Heart right ventricle (tissue), 16 donors: ENCODE results near the gene HERC6. TPM values are rescaled to one million over a fixed set of nuclear protein-coding genes. Genes with fewer than 3 reads are reported as not detected.

Experiments used
- ATAC-seq, 8 donors: fragments of 200-7000 bp; cut with Tn5 transposase; one replicate each; pipeline ENCODE4 v1.9.1; 2020; ENCODE audit warnings: mild to moderate bottlenecking in 8 of 8, moderate library complexity in 8 of 8, moderate number of reproducible peaks in 1 of 8
- DNase-seq, 2 donors: peaks; one replicate each; pipeline ENCODE4 v3.0.0-alpha.2; 2020
- H3K27ac ChIP-seq, 10 donors: fragments of 200-600 bp; sonication (generic) in 2 of 10; one replicate each; pipeline versions ENCODE4 v1.5.0 to v1.8.0; 2020 to 2022; ENCODE audit warnings: mild to moderate bottlenecking in 3 of 10
- H3K27me3 ChIP-seq, 7 donors: fragments of 200-600 bp; one replicate each; pipeline ENCODE4 v1.8.0; 2021 to 2022; ENCODE audit warnings: mild to moderate bottlenecking in 2 of 7
- H3K36me3 ChIP-seq, 9 donors: fragments of 200-600 bp; sonication (generic) in 1 of 9; one replicate each; pipeline versions ENCODE4 v1.5.0 to v1.8.0; 2020 to 2022; ENCODE audit warnings: mild to moderate bottlenecking in 2 of 9
- H3K4me1 ChIP-seq, 9 donors: fragments of 200-600 bp; sonication (generic) in 1 of 9; one replicate each; pipeline versions ENCODE4 v1.5.0 to v1.8.0; 2020 to 2022; ENCODE audit warnings: mild to moderate bottlenecking in 4 of 9
- H3K4me3 ChIP-seq, 10 donors: fragments of 200-600 bp; sonication (generic) in 2 of 10; one replicate each; pipeline versions ENCODE4 v1.5.0 to v1.8.0; 2020 to 2022; ENCODE audit warnings: mild to moderate bottlenecking in 7 of 10, moderate library complexity in 2 of 10
- H3K9me3 ChIP-seq, 11 donors: fragments of 200-600 bp in 10 of 11; sonication (generic) in 2 of 11; one replicate each; pipeline versions ENCODE4 v1.5.0 to v1.8.0; 2013 to 2022; ENCODE audit warnings: mild to moderate bottlenecking in 2 of 11, control low read depth in 1 of 11, moderate library complexity in 1 of 11
- WGBS, 2 donors: extraction: QIAGEN DNeasy Blood & Tissue Kit; methylation state at CpG; one replicate each; pipeline ENCODE4 v1.1.7; 2013; ENCODE audit warnings: inconsistent platforms in 1 of 2; 5-methylcytosine and 5-hydroxymethylcytosine counted together
- intact Hi-C, 10 donors: fragments of 100-400 bp; cut with DNase I; formaldehyde crosslinking; loops; one replicate each; pipeline versions ENCODE4 v1.11.1 to v1.14.2; 2022
- long read RNA-seq, 3 donors: library from polyadenylated mRNA; unstranded; transcript quantifications; one replicate each; pipeline ENCODE4 v2.0.0, GENCODE V29; 2020 to 2021
- polyA plus RNA-seq, 2 donors: library from polyadenylated mRNA; stranded (reverse); fragments of 200-250 nt; gene quantifications; one replicate each; pipeline ENCODE4 v1.2.3, GENCODE V29; 2013
- total RNA-seq, 10 donors: library from RNA; stranded (reverse); fragmentation: NEBNext Ultra II Directional in 3 of 10; extraction: Animal tissue kit (Norgen Biotek cat#: 25700) in 3 of 10; gene quantifications; one replicate each; pipeline versions ENCODE4 v1.2.1 to v1.2.4, GENCODE V29; 2021 to 2023
- TF ChIP-seq, protein P1 (sequence below), 9 donors: fragments of 200-600 bp; sonication (generic) in 2 of 9; IDR thresholded peaks; one replicate each; pipeline versions ENCODE4 v1.5.0 to v1.8.0; 2021 to 2022; ENCODE audit warnings: antibody characterized with exemption in 9 of 9, mild to moderate bottlenecking in 5 of 9, moderate library complexity in 1 of 9
- donor health status: Arrhythmogenic right ventricular cardiomyopathy.
- donor health status: ischemic (EF 13 %, LVEDD 7.1; RV severe dilation, severe dysfunction).
- donor health status: healthy with polysubstance abuse.
- donor health status: DM: no; HTN: yes; CAD: no.
- donor health status: DM: no; HTN: no; CAD: no.
- donor health status: ischemic (EF 25% LVEDD 6.9; RV normal size, moderate dysfunction).
- donor health status: ischemic (EF 25% LVEDD 5.7; RV mildly dilated, moderate dysfunction).
- donor health status: healthy.
- donor health status: DM: yes; HTN: yes; CAD: no.
- donor health status: Ischemic cardiomyopathy.
- donor health status: ischemic (EF 35%, LVEDD 5.7; RV mildly dilated, moderate dysfunction).
- donor health status: nonischemic (EF 11% LVEDD 7.7; RV severe dilation, severe dysfunction).
- donor health status: DM: yes; HTN: yes; CAD: no.
- donor health status: PGD.
- donor health status: ischemic (EF 29% LVEDD 5.4; RV normal size, mild dysfunction).
- donor health status: nonischemic (EF 23%, LVEDD 6.1; RV moderate dilation, normal function).

HERC6 gene
- total RNA-seq (10 to 100 TPM in 9 of 10 donors, 1 to 10 TPM in 1; 8.9 to 20.0 (median 15.8) TPM), polyA plus RNA-seq (1 to 10 TPM; 1.8 to 6.5 TPM)
- long read RNA-seq, donor 1, transcript HERC6-201 (23 exons, 3,779 nt): major isoform, 10 of 17 reads
- long read RNA-seq, donor 1, partial matches to known transcripts: 0 of 17 reads
- long read RNA-seq, donor 1, other reads (novel, unspliced or antisense): 7 of 17 reads
- long read RNA-seq, donor 2, transcript HERC6-201 (23 exons, 3,779 nt): major isoform, 18 of 33 reads
- long read RNA-seq, donor 2, partial matches to known transcripts: 7 of 33 reads
- long read RNA-seq, donor 2, other reads (novel, unspliced or antisense): 8 of 33 reads
- long read RNA-seq, donor 3, transcript HERC6-201 (23 exons, 3,779 nt): major isoform, 30 of 56 reads
- long read RNA-seq, donor 3, partial matches to known transcripts: 7 of 56 reads
- long read RNA-seq, donor 3, other reads (novel, unspliced or antisense): 17 of 56 reads

- peak; percentile 94 to 98 (median 96) for ATAC-seq
- 1% methylated on average over 62 of the region's 62 CpGs for WGBS, 2 donors
- TF ChIP-seq, protein P1, sequence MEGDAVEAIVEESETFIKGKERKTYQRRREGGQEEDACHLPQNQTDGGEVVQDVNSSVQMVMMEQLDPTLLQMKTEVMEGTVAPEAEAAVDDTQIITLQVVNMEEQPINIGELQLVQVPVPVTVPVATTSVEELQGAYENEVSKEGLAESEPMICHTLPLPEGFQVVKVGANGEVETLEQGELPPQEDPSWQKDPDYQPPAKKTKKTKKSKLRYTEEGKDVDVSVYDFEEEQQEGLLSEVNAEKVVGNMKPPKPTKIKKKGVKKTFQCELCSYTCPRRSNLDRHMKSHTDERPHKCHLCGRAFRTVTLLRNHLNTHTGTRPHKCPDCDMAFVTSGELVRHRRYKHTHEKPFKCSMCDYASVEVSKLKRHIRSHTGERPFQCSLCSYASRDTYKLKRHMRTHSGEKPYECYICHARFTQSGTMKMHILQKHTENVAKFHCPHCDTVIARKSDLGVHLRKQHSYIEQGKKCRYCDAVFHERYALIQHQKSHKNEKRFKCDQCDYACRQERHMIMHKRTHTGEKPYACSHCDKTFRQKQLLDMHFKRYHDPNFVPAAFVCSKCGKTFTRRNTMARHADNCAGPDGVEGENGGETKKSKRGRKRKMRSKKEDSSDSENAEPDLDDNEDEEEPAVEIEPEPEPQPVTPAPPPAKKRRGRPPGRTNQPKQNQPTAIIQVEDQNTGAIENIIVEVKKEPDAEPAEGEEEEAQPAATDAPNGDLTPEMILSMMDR (IDR thresholded peaks at IDR 0.05): peak; percentile 50 to 89 (median 80)
These were observed at the start of gene HERC6 for GRCh38 chr4:88378691-88379559. TSS of gene HERC6 (plus strand) at chr4:88378852. CDS start at chr4:88378922, 70 bp downstream.

GRCh38 chr4:88333741-88334405, 44.8 kb upstream of the HERC6 start:
- Histone ChIP-seq H3K27me3 (no peaks in the 10 kb centered on the region), H3K4me1 (peaks cover 0 to 3% (median 0%) of the 10 kb centered on the region in 9 donors), H3K9me3 (no peaks in the 10 kb centered on the region), H3K4me3 (no peak overlapping the region), H3K36me3 (no peaks in the 10 kb centered on the region), H3K27ac (no peak overlapping the region)
- ATAC-seq (peak in 1 of 8 donors; percentile 29), DNase-seq (no peak)
- TF ChIP-seq, protein P1 (IDR thresholded peaks at IDR 0.05): no peak
- 94 to 100% methylated on average over 1 of the region's 1 CpG for WGBS, 2 donors
- intact Hi-C loops: no loop called here

More at GRCh38 chr4:88378691-88379559, at the start of gene HERC6:
- Histone ChIP-seq H3K9me3 (no peaks in the 10 kb centered on the region), H3K36me3 (peaks cover 0 to 13% (median 0%) of the 10 kb centered on the region in 9 donors), H3K4me1 (peaks cover 0 to 14% (median 0%) of the 10 kb centered on the region in 9 donors), H3K27me3 (no peaks in the 10 kb centered on the region), H3K27ac (peak within 1 kb of the TSS; percentile 95 to 100 (median 98)), H3K4me3 (peak within 1 kb of the TSS; percentile 91 to 100 (median 96))
- intact Hi-C loops: loop anchor here in 7 of 10 donors (1.0 to 10.0 kb wide), 8 partner anchors 73 to 160 kb away; partner anchors contain the start of genes PPM1K (in 6 of the 7), HERC5 (in 4 of the 7) and PYURF (in 2 of the 7)
- peak; percentile 74 to 85 for DNase-seq

DNA sequence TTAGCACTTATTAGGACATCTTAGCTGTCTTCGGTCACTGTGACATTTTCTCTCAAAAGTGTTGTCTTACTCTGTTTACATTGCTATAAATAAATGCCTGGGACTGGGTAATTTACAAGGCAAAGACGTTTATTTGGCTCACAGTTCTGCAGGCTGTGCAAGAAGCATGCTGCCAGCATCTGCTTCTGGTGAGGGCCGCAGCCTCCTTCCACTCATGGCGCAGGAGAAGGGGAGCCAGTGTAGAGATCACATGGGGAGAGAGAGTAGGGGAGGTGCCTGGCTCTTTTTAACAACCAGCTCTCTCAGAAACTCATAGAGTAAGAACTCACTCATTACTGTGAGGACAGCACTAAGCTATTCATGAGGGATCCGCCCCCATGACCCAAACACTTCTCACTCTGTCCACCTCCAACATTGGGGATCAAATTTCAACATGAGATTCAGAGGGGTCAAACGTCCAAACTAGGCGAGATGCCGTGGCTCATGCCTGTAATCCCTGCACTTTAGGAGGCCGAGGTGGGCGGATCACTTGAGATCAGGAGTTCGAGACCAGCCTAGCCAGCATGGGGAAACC, 43.5 kb upstream of the HERC6 start:
- ATAC-seq (peak in 5 of 8 donors; percentile 35 to 83 (median 52)), DNase-seq (peak in 1 of 2 donors; percentile 14)
- no peaks in the 10 kb centered on the region for H3K36me3 ChIP-seq
- no peak overlapping the region for H3K4me3 ChIP-seq
- 54 to 59% methylated on average over 11 of the region's 11 CpGs for WGBS, 2 donors
- peaks cover 0 to 3% (median 2%) of the 10 kb centered on the region in 9 donors for H3K4me1 ChIP-seq
- no peaks in the 10 kb centered on the region for H3K27me3 ChIP-seq
- no peak overlapping the region for H3K27ac ChIP-seq
- no peaks in the 10 kb centered on the region for H3K9me3 ChIP-seq
- TF ChIP-seq, protein P1 (IDR thresholded peaks at IDR 0.05): no peak
- intact Hi-C loops: loop anchor here in 2 of 10 donors (5.0 kb wide), 2 partner anchors 33 to 38 kb away; no protein-coding TSS in a partner anchor
